HG02678 (cell line): ENCODE results near the gene SPPL3.

Experiments used
- ATAC-seq: cut with Tn5 transposase; IDR thresholded peaks from one replicate; pipeline ENCODE4 v1.9.1; 2021; ENCODE audit warnings: mild to moderate bottlenecking, moderate library complexity; ENCODE audit not compliant: unreplicated experiment

Gene SPPL3

GRCh38 chr12:120879102-120879501 lies 25.1 kb downstream of the SPPL3 start:
- ATAC-seq, result no peak

- no peak for ATAC-seq
These were observed 29.5 kb downstream of the SPPL3 start for GRCh38 chr12:120874547-120875245.

- no peak for ATAC-seq
These were observed 30.9 kb downstream of the SPPL3 start for GRCh38 chr12:120873226-120873625.

- no peak for ATAC-seq
These were observed 31.7 kb downstream of the SPPL3 start for GRCh38 chr12:120872487-120872886.

GRCh38 chr12:120870415-120870814 lies 33.7 kb downstream of the SPPL3 start:
- ATAC-seq, result no peak

GRCh38 chr12:120869376-120869775 lies 34.8 kb downstream of the SPPL3 start:
- ATAC-seq, result no peak

GRCh38 chr12:120866108-120866507 lies 38.0 kb downstream of the SPPL3 start:
- ATAC-seq, result no peak

GRCh38 chr12:120865098-120865497 lies 39.1 kb downstream of the SPPL3 start:
- no peak for ATAC-seq

GRCh38 chr12:120862664-120863063 lies 41.5 kb downstream of the SPPL3 start:
- ATAC-seq, result no peak

- ATAC-seq, result no peak
These were observed 42.9 kb downstream of the SPPL3 start for GRCh38 chr12:120861074-120861795.

- ATAC-seq, result no peak
These were observed 45.7 kb downstream of the SPPL3 start for GRCh38 chr12:120858306-120859088.

- ATAC-seq, result no peak
These were observed 47.2 kb downstream of the SPPL3 start for GRCh38 chr12:120856980-120857379.

- no peak for ATAC-seq
These were observed 48.2 kb downstream of the SPPL3 start for GRCh38 chr12:120855823-120856588.

GRCh38 chr12:120854804-120855203 lies 49.4 kb downstream of the SPPL3 start:
- ATAC-seq, result no peak

- ATAC-seq, result no peak
These were observed 51.0 kb downstream of the SPPL3 start for GRCh38 chr12:120853188-120853587.

GRCh38 chr12:120851944-120852343 lies 52.2 kb downstream of the SPPL3 start:
- ATAC-seq, result no peak

GRCh38 chr12:120851444-120851843 lies 52.7 kb downstream of the SPPL3 start:
- peak; percentile 59 for ATAC-seq

- ATAC-seq, result no peak
These were observed 54.4 kb downstream of the SPPL3 start for GRCh38 chr12:120849765-120850164.

GRCh38 chr12:120847814-120848213 lies 56.3 kb downstream of the SPPL3 start:
- peak; percentile 58 for ATAC-seq

- peak; percentile 24 for ATAC-seq
These were observed 56.8 kb downstream of the SPPL3 start for GRCh38 chr12:120847392-120847791.

- no peak for ATAC-seq
These were observed 57.4 kb downstream of the SPPL3 start for GRCh38 chr12:120846721-120847120.
